GM19193 (cell line): ENCODE measurements around the gene ANKIB1.

Experiments used
- POLR2A ChIP-seq: IDR thresholded peaks from 4 replicates; pipeline ENCODE4 v1.6.1; 2011; ENCODE audit not compliant: insufficient read depth, insufficient read length; ENCODE audit errors: extremely low read depth

Gene ANKIB1

GRCh38 chr7:92435542-92435941 lies 189.8 kb downstream of the ANKIB1 start:
- no peak for TF ChIP-seq POLR2A

DNA sequence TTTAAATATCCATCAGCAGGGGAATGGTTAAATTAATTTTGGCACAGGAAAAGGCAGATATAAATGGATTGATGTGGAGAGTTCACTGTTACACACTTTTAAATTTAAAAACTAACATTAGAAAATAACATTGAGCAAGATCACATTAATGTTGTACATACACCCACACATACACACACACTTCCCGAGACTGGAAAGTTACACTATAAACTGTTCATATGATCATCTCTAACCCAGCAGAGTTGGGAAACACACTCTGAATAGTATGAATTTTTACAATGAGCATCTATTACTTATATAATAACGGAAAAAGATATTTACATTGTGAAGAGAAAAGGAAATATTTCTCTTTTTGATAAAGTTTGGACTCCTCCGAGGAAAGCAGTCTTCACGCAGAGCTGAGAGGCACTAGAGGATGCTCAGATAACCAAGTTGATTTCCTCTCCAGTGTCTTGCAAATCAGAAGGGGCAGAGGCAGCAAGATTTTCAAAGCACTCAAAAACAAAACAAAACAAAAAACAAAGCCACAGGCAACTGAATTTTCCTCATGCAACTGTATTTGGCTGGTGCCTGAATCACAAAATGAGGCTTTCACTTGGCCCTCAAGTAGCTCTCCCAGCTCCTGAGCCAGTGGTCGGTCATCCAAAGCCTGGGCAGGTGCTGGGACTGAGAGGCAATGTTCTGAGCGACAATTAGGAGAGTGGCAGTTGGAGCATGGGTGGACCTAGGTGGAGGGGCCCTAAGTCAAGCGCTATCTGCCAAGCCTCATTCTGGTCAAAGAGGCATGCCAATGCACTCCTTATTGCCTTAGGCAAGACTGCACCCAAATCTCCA lies 191.1 kb downstream of the ANKIB1 start:
- TF ChIP-seq POLR2A = no peak

DNA sequence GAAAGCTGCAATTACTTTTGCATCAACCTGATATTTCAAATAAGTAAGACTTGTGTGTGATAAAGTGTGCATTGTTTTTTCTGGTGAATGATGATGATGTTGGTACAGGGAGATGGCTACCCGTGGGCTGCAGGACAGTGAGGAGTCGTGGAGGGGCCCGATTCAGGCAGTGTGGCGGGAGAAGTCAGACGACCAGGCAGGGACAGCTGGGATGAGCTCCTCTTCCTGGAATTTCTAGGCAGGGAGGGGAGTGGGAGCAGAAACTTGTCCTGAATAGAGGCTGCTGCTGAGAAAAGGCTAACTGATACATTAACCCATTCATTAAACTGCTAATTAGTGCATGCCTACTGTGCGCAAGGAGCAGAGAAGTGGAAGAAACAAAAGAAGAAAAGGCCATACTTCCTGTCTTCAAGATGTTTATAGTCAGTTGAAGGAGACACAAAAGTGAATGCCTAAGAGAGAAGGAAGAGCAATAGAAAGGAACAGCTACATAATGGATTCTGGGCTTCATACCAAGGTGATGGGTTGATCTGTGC lies 192.2 kb downstream of the ANKIB1 start:
- TF ChIP-seq POLR2A = no peak

- TF ChIP-seq POLR2A = no peak
These were observed 201.1 kb downstream of the ANKIB1 start for GRCh38 chr7:92446869-92447344.

GRCh38 chr7:92447345-92448204 lies 201.8 kb downstream of the ANKIB1 start, which contains the start of gene GATAD1:
TSS of gene GATAD1 (plus strand) at chr7:92447482. CDS start at chr7:92447730, 248 bp downstream.
- TF ChIP-seq POLR2A = peak; percentile 75

- no peak for TF ChIP-seq POLR2A
These were observed 202.5 kb downstream of the ANKIB1 start for GRCh38 chr7:92448205-92448747.
